SK-N-SH (cell line): ENCODE results near the gene TMEM151A.

Experiments
- ELF1 ChIP-seq: IDR thresholded peaks from 2 replicates; pipeline ENCODE4 v1.4.0; 2012
- EP300 ChIP-seq, 2 experiments: IDR thresholded peaks; 2 replicates each; pipeline versions ENCODE4 v1.4.0 to v1.6.1; 2012; ENCODE audit warnings: borderline replicate concordance in 1 of 2, low read depth in 1 of 2, low read length in 1 of 2
- EZH2phosphoT487 ChIP-seq: fragments of 200-600 bp; sonication (generic); IDR thresholded peaks from 2 replicates; pipeline ENCODE4 v1.6.1; 2017; ENCODE audit warnings: low read depth, mixed run types, mild to moderate bottlenecking, antibody characterized with exemption, moderate library complexity, borderline replicate concordance
- FOXM1 ChIP-seq: IDR thresholded peaks from 2 replicates; pipeline ENCODE4 v1.4.0; 2012; ENCODE audit warnings: low read depth, mild to moderate bottlenecking
- GABPA ChIP-seq: IDR thresholded peaks from 2 replicates; pipeline ENCODE4 v1.4.0; 2012; ENCODE audit warnings: low read depth, mild to moderate bottlenecking
- NFIC ChIP-seq: IDR thresholded peaks from 2 replicates; pipeline ENCODE4 v1.4.0; 2012; ENCODE audit warnings: borderline replicate concordance
- RCOR1 ChIP-seq: fragments of 150-350 bp; IDR thresholded peaks from 2 replicates; pipeline ENCODE4 v1.6.1; 2017; ENCODE audit warnings: antibody characterized with exemption, low read length
- TAF1 ChIP-seq: IDR thresholded peaks from 2 replicates; pipeline ENCODE4 v1.6.1; 2012; ENCODE audit warnings: low read depth, mild to moderate bottlenecking, low read length, moderate library complexity, borderline replicate concordance
- YY1 ChIP-seq: IDR thresholded peaks from 2 replicates; pipeline ENCODE4 v1.4.0; 2012; ENCODE audit warnings: low read depth, mild to moderate bottlenecking
- ZBTB33 ChIP-seq: IDR thresholded peaks from 2 replicates; pipeline ENCODE4 v1.4.0; 2012; ENCODE audit warnings: low read depth, borderline replicate concordance
- TF ChIP-seq, protein P1 (sequence below): fragments of 200-600 bp; sonication (generic); IDR thresholded peaks from 2 replicates; pipeline ENCODE4 v1.6.1; 2017; ENCODE audit warnings: antibody characterized with exemption, mild to moderate bottlenecking, moderate library complexity

GRCh38 chr11:66287211-66287888, 4.3 kb upstream of the TMEM151A start:
- TF ChIP-seq EP300 (IDR thresholded peaks at IDR 0.05; ENCODE audit: borderline replicate concordance in 1 of 2, low read depth in 1 of 2, low read length in 1 of 2), result no peak
- no peak for TF ChIP-seq EZH2phosphoT487
- no peak for TF ChIP-seq TAF1
- TF ChIP-seq GABPA, result no peak
- TF ChIP-seq, protein P1, sequence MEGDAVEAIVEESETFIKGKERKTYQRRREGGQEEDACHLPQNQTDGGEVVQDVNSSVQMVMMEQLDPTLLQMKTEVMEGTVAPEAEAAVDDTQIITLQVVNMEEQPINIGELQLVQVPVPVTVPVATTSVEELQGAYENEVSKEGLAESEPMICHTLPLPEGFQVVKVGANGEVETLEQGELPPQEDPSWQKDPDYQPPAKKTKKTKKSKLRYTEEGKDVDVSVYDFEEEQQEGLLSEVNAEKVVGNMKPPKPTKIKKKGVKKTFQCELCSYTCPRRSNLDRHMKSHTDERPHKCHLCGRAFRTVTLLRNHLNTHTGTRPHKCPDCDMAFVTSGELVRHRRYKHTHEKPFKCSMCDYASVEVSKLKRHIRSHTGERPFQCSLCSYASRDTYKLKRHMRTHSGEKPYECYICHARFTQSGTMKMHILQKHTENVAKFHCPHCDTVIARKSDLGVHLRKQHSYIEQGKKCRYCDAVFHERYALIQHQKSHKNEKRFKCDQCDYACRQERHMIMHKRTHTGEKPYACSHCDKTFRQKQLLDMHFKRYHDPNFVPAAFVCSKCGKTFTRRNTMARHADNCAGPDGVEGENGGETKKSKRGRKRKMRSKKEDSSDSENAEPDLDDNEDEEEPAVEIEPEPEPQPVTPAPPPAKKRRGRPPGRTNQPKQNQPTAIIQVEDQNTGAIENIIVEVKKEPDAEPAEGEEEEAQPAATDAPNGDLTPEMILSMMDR, result no peak
- no peak for TF ChIP-seq ZBTB33
- no peak for TF ChIP-seq RCOR1
- TF ChIP-seq FOXM1, result no peak
- no peak for TF ChIP-seq ELF1
- TF ChIP-seq YY1, result no peak
- no peak for TF ChIP-seq NFIC
